CD4-positive, alpha-beta T cell treated with Interleukin-15 for 1 hour (primary cell): ENCODE results near the gene ATF4.

Source experiments
- DNase-seq: peaks from one replicate; pipeline ENCODE4 v3.0.0-alpha.2; 2020

The ATF4 gene

GRCh38 chr22:39520226-39521105 is at the start of gene ATF4:
Gene ATF4, plus strand, starts transcription at chr22:39520562. Its CDS starts 884 bp downstream, at chr22:39521446.
- no peak for DNase-seq

GRCh38 chr22:39471381-39472141 is 48.8 kb upstream of the ATF4 start:
- DNase-seq, result no peak

GRCh38 chr22:39472570-39473556 is 47.5 kb upstream of the ATF4 start:
- peak; percentile 27 for DNase-seq

- DNase-seq, result no peak
Observed at GRCh38 chr22:39473851-39474250, 46.5 kb upstream of the ATF4 start.

GRCh38 chr22:39474351-39475111 is 45.8 kb upstream of the ATF4 start:
- no peak for DNase-seq

GRCh38 chr22:39475337-39475736 is 45.0 kb upstream of the ATF4 start:
- DNase-seq, result no peak

- no peak for DNase-seq
Observed at GRCh38 chr22:39475902-39476301, 44.5 kb upstream of the ATF4 start.

- DNase-seq, result no peak
Observed at GRCh38 chr22:39476664-39477063, 43.7 kb upstream of the ATF4 start.

GRCh38 chr22:39477542-39477941 is 42.8 kb upstream of the ATF4 start:
- no peak for DNase-seq

GRCh38 chr22:39478441-39478850 is 41.9 kb upstream of the ATF4 start:
- no peak for DNase-seq

- no peak for DNase-seq
Observed at GRCh38 chr22:39479254-39479653, 41.1 kb upstream of the ATF4 start.

- no peak for DNase-seq
Observed at GRCh38 chr22:39480557-39480956, 39.8 kb upstream of the ATF4 start.

GRCh38 chr22:39481054-39481453 is 39.3 kb upstream of the ATF4 start:
- DNase-seq, result no peak

- DNase-seq, result no peak
Observed at GRCh38 chr22:39481595-39481994, 38.8 kb upstream of the ATF4 start.

GRCh38 chr22:39482768-39483167 is 37.6 kb upstream of the ATF4 start:
- no peak for DNase-seq

- DNase-seq, result no peak
Observed at GRCh38 chr22:39486951-39487825, 33.2 kb upstream of the ATF4 start.

GRCh38 chr22:39487826-39488520 is 32.4 kb upstream of the ATF4 start:
- no peak for DNase-seq

GRCh38 chr22:39488563-39489083 is 31.7 kb upstream of the ATF4 start:
- DNase-seq, result no peak

- no peak for DNase-seq
Observed at GRCh38 chr22:39489094-39490068, 31.0 kb upstream of the ATF4 start.
